ENCODE data around the gene EGLN3.
"Not testable (repeated sequence)": the region's sequence is repeated elsewhere in the genome, so short reads cannot be mapped to it uniquely, and the experiment has no call there.

The EGLN3 gene

DNA sequence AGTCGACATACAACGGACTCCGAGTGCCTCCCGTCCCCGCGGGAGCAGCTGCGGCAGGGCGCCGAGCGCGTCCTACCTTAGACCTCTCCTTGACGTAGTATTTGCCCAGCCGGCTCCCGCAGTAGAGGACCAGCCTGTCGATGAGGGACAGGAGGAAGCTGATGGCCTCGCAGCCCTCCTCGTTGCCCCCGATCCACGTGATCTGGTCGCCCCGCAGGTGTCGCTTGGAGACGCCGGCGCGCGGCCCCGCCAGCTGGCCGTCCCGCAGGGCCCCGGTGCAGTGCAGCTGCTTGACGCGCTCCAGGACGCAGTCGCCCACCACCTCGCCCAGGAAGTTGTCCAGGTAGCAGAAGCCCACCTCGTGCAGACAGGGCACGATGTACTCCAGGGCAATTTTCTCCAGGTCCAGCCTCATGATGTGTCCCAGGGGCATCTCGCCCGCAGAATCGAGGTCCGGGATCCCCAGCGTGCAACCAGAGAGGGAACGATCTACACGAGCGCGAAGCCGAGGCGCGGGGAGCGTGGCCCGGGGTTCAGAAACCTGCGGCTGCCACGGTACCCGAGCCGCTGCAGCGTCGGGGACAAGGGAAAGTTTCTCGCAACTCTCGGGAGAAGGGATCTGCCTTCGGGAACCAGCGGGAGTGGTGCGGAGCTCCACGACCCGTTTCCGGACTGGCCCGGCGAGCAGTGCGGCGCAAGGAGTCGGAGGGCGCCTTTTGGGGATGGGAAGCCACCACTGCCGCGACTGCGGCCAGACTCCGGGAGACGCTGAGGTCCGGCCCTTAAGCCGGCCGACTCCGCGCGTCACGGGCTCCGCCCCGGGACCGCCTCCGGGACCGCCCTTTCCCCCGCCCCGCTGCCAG, at the start of gene EGLN3:
TSS of gene EGLN3 (minus strand) at position 755 of the 863 bp plus-strand sequence. CDS start at position 433, 322 bp downstream.
- peak; percentile 42 for DNase-seq

DNA sequence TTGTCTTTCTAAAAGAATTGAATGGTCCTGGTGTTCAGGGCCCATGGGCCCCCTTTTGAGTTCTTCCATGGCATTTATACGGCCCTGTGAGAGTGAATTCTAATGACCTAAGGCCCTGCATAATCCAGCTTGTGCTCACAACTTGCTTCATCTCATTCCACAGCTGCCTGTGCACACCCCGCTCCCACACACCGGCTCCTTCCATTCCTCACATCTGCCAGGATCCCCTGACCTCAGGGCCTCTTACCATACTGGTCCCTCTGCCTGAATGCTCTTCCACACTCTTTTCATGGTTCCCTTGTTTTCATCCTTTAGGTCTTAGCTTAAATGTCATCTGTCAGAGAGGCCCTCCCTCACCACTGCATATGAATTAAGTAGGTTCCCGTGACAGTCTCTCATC, 49.5 kb upstream of the EGLN3 start:
- DNase-seq, result no peak

DNA sequence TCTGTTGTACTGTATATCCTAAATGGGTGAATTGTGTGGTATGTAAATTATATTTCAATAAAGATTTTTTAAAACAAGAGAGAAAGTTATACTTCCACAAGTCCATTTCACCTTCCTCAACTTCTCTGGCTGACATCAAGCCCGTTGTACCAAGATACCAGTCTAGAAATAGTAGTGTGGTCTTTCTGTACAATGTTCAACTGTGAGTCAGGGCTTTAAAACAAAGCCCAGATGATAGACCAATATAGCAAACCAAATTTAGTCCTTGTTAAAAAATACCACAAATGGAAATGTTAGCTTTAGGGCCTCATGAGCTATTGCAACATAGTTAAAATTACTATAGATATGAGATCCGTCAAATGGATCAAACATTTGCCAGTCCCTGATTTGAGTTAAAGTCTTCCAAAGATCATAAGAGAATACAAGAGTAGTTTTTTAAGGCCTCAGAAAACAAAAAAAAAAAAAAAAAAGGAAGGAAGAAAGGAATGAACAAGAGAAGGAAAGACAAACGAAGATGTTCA, 49.0 kb upstream of the EGLN3 start:
- DNase-seq, result no peak

- no peak for DNase-seq
Observed at GRCh38 chr14:33997611-33998010, 46.7 kb upstream of the EGLN3 start.

GRCh38 chr14:33996462-33996861, 45.6 kb upstream of the EGLN3 start:
- peak; percentile 80 for DNase-seq

DNA sequence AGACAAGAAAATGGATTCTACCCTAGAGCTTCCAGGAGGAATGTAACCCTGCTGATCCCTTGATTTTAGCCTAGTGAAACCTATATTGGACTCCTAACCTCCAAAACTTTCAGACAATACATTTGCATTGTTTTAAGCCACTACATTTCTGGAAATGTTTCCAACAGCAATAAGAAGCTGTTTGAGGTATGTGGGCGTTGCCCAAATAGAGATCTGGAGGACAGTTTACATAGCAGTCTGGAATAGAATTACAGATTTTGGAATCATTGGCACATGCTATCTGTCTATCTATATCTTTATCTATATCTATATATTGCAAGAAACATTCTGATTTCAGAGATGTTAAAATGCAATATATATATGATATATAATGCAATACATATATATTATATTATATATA, 42.4 kb upstream of the EGLN3 start:
- no peak for DNase-seq

DNA sequence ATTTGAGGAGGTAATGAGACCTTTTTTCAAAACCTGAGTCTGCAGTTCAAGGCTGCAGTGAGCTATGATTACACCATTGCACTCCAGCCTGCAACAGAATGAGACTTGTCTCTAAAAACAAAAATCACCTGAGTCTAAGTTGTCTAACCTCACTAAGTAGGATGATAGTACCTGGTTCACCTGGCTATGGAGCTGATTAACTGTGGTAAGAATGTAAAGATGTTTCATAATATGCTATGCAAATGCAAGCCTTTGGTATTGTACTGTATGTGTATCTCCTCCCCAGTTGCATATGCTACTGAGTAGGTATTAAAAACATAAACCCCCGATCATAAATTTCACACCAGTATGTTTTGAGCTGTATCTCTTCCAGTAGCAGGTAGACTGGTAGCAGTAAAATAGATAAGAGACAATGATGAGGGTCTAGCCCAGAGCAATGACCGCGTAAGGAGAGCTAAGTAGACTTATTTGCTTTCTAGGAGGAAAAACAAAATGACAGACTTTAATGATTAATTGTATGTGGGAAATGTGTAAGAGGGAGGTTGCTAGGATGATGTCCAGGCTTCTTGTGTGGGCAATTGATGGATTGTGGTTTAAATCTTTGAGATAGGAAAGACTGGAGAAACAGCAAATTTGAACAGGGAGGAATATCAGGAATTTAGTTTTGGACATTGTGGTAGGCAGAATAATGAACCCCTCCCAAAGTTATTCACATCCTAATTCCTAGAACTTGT, 41.6 kb upstream of the EGLN3 start:
- DNase-seq, result no peak

GRCh38 chr14:33990790-33991189, 39.9 kb upstream of the EGLN3 start:
- no peak for DNase-seq

- no peak for DNase-seq
Observed at GRCh38 chr14:33987565-33988080, 36.7 kb upstream of the EGLN3 start.

GRCh38 chr14:33986804-33987203, 35.9 kb upstream of the EGLN3 start:
- no peak for DNase-seq

- DNase-seq, result no peak
Observed at GRCh38 chr14:33985242-33985641, 34.4 kb upstream of the EGLN3 start.

DNA sequence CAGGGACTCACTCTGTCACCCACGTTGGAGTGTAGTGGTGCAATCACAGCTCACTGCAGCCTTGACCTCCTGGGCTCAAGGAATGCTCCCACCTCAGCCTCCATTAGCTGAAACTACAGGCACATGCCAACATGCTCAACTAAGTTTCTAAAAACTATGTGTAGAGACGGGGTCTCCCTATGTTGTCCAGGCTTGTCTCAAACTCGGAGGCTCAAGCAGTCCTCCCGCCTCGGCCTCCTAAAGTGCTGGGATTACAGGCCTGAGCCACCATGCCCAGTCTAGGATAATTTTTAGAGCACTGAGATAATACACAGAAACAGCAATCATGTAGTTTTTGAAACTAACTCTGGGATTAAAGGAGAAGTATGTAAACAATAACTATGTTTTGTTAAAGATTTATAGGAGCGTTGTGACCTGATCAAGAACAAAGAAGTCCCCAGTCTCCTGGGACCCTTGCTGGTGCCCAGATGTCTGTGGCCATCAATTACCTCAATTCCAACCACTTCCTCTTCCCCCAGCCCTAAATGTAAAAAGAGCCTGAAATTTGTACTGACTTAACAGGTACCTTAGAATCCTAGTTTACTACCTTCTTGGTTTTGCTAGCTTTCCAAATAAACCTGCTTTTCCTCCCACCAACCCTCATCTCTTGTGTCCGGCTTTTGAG, 28.9 kb upstream of the EGLN3 start:
- no peak for DNase-seq

GRCh38 chr14:33978892-33979612, 28.2 kb upstream of the EGLN3 start:
- no peak for DNase-seq

- DNase-seq, result no peak
Observed at GRCh38 chr14:33972583-33973081, 21.8 kb upstream of the EGLN3 start.

DNA sequence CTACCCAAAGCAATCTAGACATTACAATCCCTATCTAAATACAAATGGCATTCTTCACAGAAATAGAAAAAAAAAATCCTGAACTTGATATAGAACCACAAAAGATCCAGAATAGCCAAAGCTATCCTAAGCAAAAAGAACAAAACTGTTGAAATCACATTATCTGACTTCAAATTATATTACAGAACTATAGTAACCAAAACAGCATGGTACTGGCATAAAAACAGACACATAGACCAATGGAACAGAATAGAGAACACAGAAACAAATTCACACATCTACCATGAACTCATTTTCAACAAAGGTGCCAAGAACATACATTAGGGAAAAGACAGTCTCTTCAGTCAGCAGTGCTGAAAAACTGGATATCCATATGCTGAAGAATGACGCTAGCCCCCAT, 19.0 kb upstream of the EGLN3 start:
- not testable (repeated sequence) for DNase-seq

DNA sequence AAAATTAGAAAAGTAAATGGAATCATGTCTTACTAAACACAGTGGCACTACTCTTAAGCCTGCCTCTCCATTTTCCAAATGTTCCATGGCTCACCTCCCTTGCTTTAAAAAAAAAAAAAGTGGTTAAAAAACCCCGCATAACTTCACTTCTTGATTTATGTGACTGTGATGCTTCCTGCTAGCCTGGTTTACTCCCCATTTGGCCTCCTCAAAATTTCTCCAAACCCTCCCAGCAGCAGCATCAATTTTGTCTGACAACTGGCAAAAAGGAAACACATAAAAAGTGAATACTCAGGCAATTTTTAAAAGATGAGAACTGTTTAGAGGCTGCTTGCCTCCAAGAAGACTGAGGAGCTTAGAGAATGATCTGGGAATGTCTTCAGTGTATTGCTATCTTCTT, 17.8 kb upstream of the EGLN3 start:
- no peak for DNase-seq

DNA sequence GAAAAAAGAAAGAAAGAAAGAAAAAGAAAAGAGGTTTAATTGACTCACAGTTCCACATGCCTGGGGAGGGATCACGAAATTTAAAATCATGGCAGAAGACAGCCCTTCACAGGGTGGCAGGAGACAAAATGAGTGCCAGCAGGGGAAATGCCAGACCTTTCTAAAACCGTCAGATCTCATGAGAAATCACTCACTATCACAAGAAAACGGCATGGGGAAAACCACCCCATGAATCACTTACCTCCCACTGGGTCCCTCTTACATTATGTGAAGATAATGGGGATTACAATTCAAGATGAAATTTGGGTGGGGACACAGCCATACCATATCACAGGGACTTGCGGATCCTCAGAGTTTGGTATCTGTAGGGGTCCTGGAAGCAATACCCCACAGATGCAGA, 16.3 kb upstream of the EGLN3 start:
- DNase-seq, result no peak

GRCh38 chr14:33966276-33966675, 15.4 kb upstream of the EGLN3 start:
- no peak for DNase-seq

- no peak for DNase-seq
Observed at GRCh38 chr14:33964599-33965317, 13.9 kb upstream of the EGLN3 start.

DNA sequence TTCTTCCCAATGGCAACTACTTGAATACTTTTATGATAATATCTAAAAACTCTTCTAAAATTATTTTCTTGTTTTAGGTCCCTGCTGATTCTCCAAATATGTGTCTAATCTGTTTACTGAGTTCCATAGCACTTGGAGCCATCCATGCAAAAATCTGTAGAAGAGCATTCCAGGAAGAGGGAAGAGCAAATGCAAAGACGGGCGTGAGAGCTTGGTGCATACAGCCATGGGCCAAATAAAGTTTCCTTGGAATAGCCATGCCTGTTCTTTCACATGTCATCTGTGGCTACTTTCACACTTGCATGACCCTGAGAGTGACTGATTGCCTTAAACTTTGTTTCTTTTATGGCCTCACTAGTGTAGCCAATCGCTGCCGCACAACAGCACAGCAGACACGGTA, 13.0 kb upstream of the EGLN3 start:
- DNase-seq, result no peak

- not testable (repeated sequence) for DNase-seq
Observed at GRCh38 chr14:33962466-33962865, 11.6 kb upstream of the EGLN3 start.

DNA sequence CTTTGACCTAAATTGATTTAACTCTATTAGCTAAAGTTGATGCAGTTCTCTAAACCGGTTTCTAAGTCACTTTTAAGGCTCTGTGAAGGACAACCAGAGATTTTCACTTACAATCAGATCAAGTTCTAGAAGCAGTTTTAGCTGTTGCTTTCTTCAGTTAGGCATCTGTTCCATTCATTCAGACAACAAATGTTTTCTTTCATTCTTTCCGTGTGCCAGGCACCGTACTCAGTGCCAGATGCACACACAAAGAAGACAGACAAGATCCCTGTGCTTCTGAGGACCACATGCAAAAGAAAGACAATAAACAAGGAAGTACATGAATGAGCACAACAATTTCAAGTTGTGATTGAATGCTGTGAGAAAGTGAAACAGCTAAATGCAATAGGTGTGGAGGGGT, 11.1 kb upstream of the EGLN3 start:
- no peak for DNase-seq
